HCT116 (cell line): ENCODE data around the gene BLOC1S2. TPM values are rescaled to one million over a fixed set of nuclear protein-coding genes. Genes with fewer than 3 reads are reported as not detected.

ENCODE experiments used
- ATAC-seq: fragments of 200-7000 bp; cut with Tn5 transposase; 2 replicates; pipeline ENCODE4 v1.9.1; 2020; ENCODE audit warnings: mild to moderate bottlenecking, moderate library complexity
- BruUV-seq: library from RNA; stranded (reverse); fragments of 400-500 nt; replicated peaks from 2 replicates; lab custom pipeline; 2021; lab: Mats Ljungman, UMichigan
- CTCF ChIA-PET: fragments of 300-600 bp; sonication (Branson Sonifier 250); formaldehyde crosslinking; loops from one replicate; lab custom pipeline; 2021; ENCODE audit warnings: antibody characterized with exemption; lab: Charles Lee
- POLR2A ChIA-PET: fragments of 300-600, 350-600 bp; sonication (Branson Sonifier 250); formaldehyde crosslinking; loops from one replicate; lab custom pipeline; 2021; ENCODE audit warnings: antibody characterized with exemption; lab: Charles Lee
- RAD21 ChIA-PET, 2 experiments: fragments of 300-600 bp; sonication (Branson Sonifier 250); formaldehyde crosslinking; loops; one replicate each; lab custom pipeline; 2023; ENCODE audit warnings: low total read pairs in 2 of 2; ENCODE audit not compliant: uncharacterized antibody in 2 of 2, unreplicated experiment in 2 of 2, low non-redundant PET in 1 of 2; lab: Charles Lee
- DNase-seq: peaks from one replicate; pipeline ENCODE4 v3.0.0-alpha.2; 2010; ENCODE audit warnings: low read depth, low spot score
- H2AFZ ChIP-seq: fragments of 200-600 bp; shearing (Covaris generic), sonication (generic); 2 replicates; pipeline ENCODE4 v1.6.1; 2017; ENCODE audit warnings: low read depth, mixed run types, mixed read lengths, antibody characterized with exemption, low read length; ENCODE audit not compliant: poor library complexity, severe bottlenecking
- H3K27ac ChIP-seq: 2 replicates; pipeline ENCODE4 v1.5.1; 2012; ENCODE audit warnings: low read depth, low read length
- H3K27me3 ChIP-seq: fragments of 200-600 bp; sonication (generic); 2 replicates; pipeline ENCODE4 v1.6.1; 2016; ENCODE audit warnings: mixed run types, low read length, mixed read lengths; ENCODE audit not compliant: insufficient read depth
- H3K36me3 ChIP-seq, 2 experiments: fragments of 200-500 bp in 1 of 2; fragments of 200-600 bp in 1 of 2; sonication (Bioruptor generic) in 1 of 2; sonication (generic) in 1 of 2; 2 replicates each; pipeline versions ENCODE4 v1.5.1 to v1.6.1; 2014 to 2016; ENCODE audit warnings: low read length in 2 of 2, inconsistent platforms in 1 of 2, mixed read lengths in 1 of 2, mixed run types in 1 of 2; ENCODE audit not compliant: insufficient read depth in 2 of 2, control insufficient read depth in 1 of 2
- H3K4me1 ChIP-seq, 2 experiments: fragments of 200-600 bp in 1 of 2; sonication (generic) in 1 of 2; 2 replicates each; pipeline versions ENCODE4 v1.5.1 to v1.6.1; 2012 to 2017; ENCODE audit warnings: low read length in 2 of 2, inconsistent platforms in 1 of 2, mild to moderate bottlenecking in 1 of 2, mixed read lengths in 1 of 2, mixed run types in 1 of 2, moderate library complexity in 1 of 2; ENCODE audit not compliant: insufficient read depth in 2 of 2, control insufficient read depth in 1 of 2
- H3K4me2 ChIP-seq: fragments of 200-600 bp; sonication (generic); 2 replicates; pipeline ENCODE4 v1.6.1; 2017; ENCODE audit warnings: mixed run types, low read length, mixed read lengths
- H3K4me3 ChIP-seq, 2 experiments: fragments of 200-600 bp in 1 of 2; sonication (generic) in 1 of 2; replicated peaks in 1 of 2; 2 replicates each; pipeline ENCODE4 v1.5.1; 2011 to 2016; ENCODE audit warnings: low read length in 2 of 2, control low read depth in 1 of 2, low read depth in 1 of 2, mild to moderate bottlenecking in 1 of 2, mixed read lengths in 1 of 2, mixed run types in 1 of 2
- H3K79me2 ChIP-seq: fragments of 200-600 bp; sonication (generic); 2 replicates; pipeline ENCODE4 v1.6.1; 2017; ENCODE audit warnings: mild to moderate bottlenecking, mixed run types, low read length, moderate library complexity, mixed read lengths; ENCODE audit not compliant: insufficient read depth
- H3K9ac ChIP-seq: fragments of 200-600 bp; sonication (generic); 2 replicates; pipeline ENCODE4 v1.6.1; 2016; ENCODE audit warnings: low read length, mixed read lengths
- H3K9me2 ChIP-seq: fragments of 200-600 bp; sonication (generic), shearing (Covaris generic); 2 replicates; pipeline ENCODE4 v1.6.1; 2017; ENCODE audit warnings: mixed run types, mild to moderate bottlenecking, moderate library complexity; ENCODE audit not compliant: insufficient read depth
- H3K9me3 ChIP-seq, 2 experiments: fragments of 200-500 bp in 1 of 2; fragments of 200-600 bp in 1 of 2; sonication (Bioruptor generic) in 1 of 2; sonication (generic) in 1 of 2; 2 replicates each; pipeline ENCODE4 v1.6.1; 2014 to 2017; ENCODE audit warnings: low read length in 2 of 2, mixed read lengths in 2 of 2, inconsistent platforms in 1 of 2, low read depth in 1 of 2, mild to moderate bottlenecking in 1 of 2, mixed run types in 1 of 2, moderate library complexity in 1 of 2; ENCODE audit not compliant: control insufficient read depth in 1 of 2, insufficient read depth in 1 of 2
- H4K20me1 ChIP-seq: fragments of 200-600 bp; sonication (generic), shearing (Covaris generic); 2 replicates; pipeline ENCODE4 v1.6.1; 2017; ENCODE audit warnings: mixed run types, mild to moderate bottlenecking, moderate library complexity; ENCODE audit not compliant: insufficient read depth
- ATF3 ChIP-seq: IDR thresholded peaks from 2 replicates; pipeline ENCODE4 v1.6.1; 2012
- CBX3 ChIP-seq: IDR thresholded peaks from 2 replicates; pipeline ENCODE4 v1.6.1; 2012; ENCODE audit warnings: low read depth
- CEBPB ChIP-seq: IDR thresholded peaks from 2 replicates; pipeline ENCODE4 v1.6.1; 2012; ENCODE audit warnings: low read depth
- CTCF ChIP-seq, 3 experiments: fragments of 200-600 bp in 1 of 3; sonication (generic) in 1 of 3; IDR thresholded peaks in 2 of 3; conservative IDR thresholded peaks in 1 of 3; 2 replicates each; pipeline ENCODE4 v1.5.1; 2012 to 2017; ENCODE audit warnings: low read depth in 2 of 3, low read length in 2 of 3, antibody characterized with exemption in 1 of 3, borderline replicate concordance in 1 of 3, control low read depth in 1 of 3, mild to moderate bottlenecking in 1 of 3, mixed read lengths in 1 of 3, mixed run types in 1 of 3, moderate library complexity in 1 of 3; ENCODE audit not compliant: insufficient read depth in 1 of 3
- EGR1 ChIP-seq: IDR thresholded peaks from 2 replicates; pipeline ENCODE4 v1.6.1; 2012; ENCODE audit warnings: low read depth
- ELF1 ChIP-seq: IDR thresholded peaks from 2 replicates; pipeline ENCODE4 v1.6.1; 2012; ENCODE audit warnings: low read depth, borderline replicate concordance
- EZH2 ChIP-seq: fragments of 200-600 bp; sonication (generic); IDR thresholded peaks from 2 replicates; pipeline ENCODE4 v1.6.1; 2017; ENCODE audit warnings: antibody characterized with exemption, mixed run types
- EZH2phosphoT487 ChIP-seq: fragments of 200-600 bp; IDR thresholded peaks from 2 replicates; pipeline ENCODE4 v1.6.1; 2018; ENCODE audit warnings: antibody characterized with exemption, borderline replicate concordance
- JUND ChIP-seq: IDR thresholded peaks from 2 replicates; pipeline ENCODE4 v1.6.1; 2012
- MAX ChIP-seq: IDR thresholded peaks from 2 replicates; pipeline ENCODE4 v1.6.1; 2012
- RAD21 ChIP-seq: IDR thresholded peaks from 2 replicates; pipeline ENCODE4 v1.6.1; 2012; ENCODE audit warnings: low read depth, mild to moderate bottlenecking
- REST ChIP-seq: IDR thresholded peaks from 2 replicates; pipeline ENCODE4 v1.6.1; 2012; ENCODE audit warnings: low read depth
- SIN3A ChIP-seq: IDR thresholded peaks from 2 replicates; pipeline ENCODE4 v1.6.1; 2012; ENCODE audit warnings: low read depth
- SP1 ChIP-seq: IDR thresholded peaks from 2 replicates; pipeline ENCODE4 v1.6.1; 2012; ENCODE audit warnings: low read depth
- SRF ChIP-seq: IDR thresholded peaks from 2 replicates; pipeline ENCODE4 v1.6.1; 2012; ENCODE audit warnings: low read depth
- TCF7L2 ChIP-seq: IDR thresholded peaks from 2 replicates; pipeline ENCODE4 v1.7.0; 2011; ENCODE audit warnings: borderline replicate concordance, inconsistent platforms; ENCODE audit not compliant: insufficient read depth, insufficient read length; ENCODE audit errors: extremely low read depth
- YY1 ChIP-seq: IDR thresholded peaks from 2 replicates; pipeline ENCODE4 v1.6.1; 2011; ENCODE audit warnings: low read length, low read depth, moderate library complexity, mild to moderate bottlenecking; ENCODE audit not compliant: insufficient replicate concordance; ENCODE audit errors: extremely low read depth
- ZBTB33 ChIP-seq: IDR thresholded peaks from 2 replicates; pipeline ENCODE4 v1.6.1; 2011; ENCODE audit warnings: mild to moderate bottlenecking, low read length, moderate library complexity; ENCODE audit not compliant: insufficient replicate concordance; ENCODE audit errors: extremely low read depth
- ZFX ChIP-seq: fragments of 450-650 bp; IDR thresholded peaks from 2 replicates; pipeline ENCODE4 v1.6.1; 2017
- ZNF274 ChIP-seq: fragments of 200-500 bp; sonication (Bioruptor generic); IDR thresholded peaks from 2 replicates; pipeline ENCODE4 v1.6.1; 2014; ENCODE audit warnings: mild to moderate bottlenecking, low read depth, low read length, inconsistent platforms
- intact Hi-C: fragments of 100-400 bp; cut with micrococcal nuclease; formaldehyde crosslinking; loops from 2 replicates; pipeline ENCODE4 v1.10.0; 2022
- total RNA-seq: library from RNA; stranded (reverse); gene quantifications from one replicate; pipeline ENCODE4 v1.2.1, GENCODE V29; 2021; ENCODE audit not compliant: unreplicated experiment

The BLOC1S2 gene
- total RNA-seq, 1 experiment from 2014 or later, result 54.6 TPM

GRCh38 chr10:100239851-100240250, 46.6 kb downstream of the BLOC1S2 start:
- CTCF ChIA-PET, result interaction anchor here (1.5 to 2.3 kb wide), 2 partner anchors 20 to 394 kb away, joined by 7 to 11 read pairs; no protein-coding TSS in a partner anchor
- no peak for ATAC-seq
- Histone ChIP-seq H3K27me3 (no peaks in the 10 kb centered on the region), H4K20me1 (no peaks in the 10 kb centered on the region), H3K4me2 (no peak overlapping the region), H3K9me2 (no peaks in the 10 kb centered on the region), H3K79me2 (peaks cover 5% of the 10 kb centered on the region; the same call in 1 of the 2 replicates), H2AFZ (no peak overlapping the region), H3K27ac (no peak overlapping the region), H3K36me3 (peaks cover 34 to 65% of the 10 kb centered on the region in 2 experiments), H3K9ac (no peak overlapping the region), H3K4me3 (no peak overlapping the region), H3K9me3 (no peaks in the 10 kb centered on the region), H3K4me1 (no peaks in the 10 kb centered on the region)
- no peak for DNase-seq
- intact Hi-C loops, result loop anchor here (5.0 kb wide), 1 partner anchor 393 kb away; no protein-coding TSS in a partner anchor
- TF ChIP-seq REST, result no peak
- TF ChIP-seq CTCF (IDR thresholded peaks at IDR 0.05 in 2 of 3, conservative IDR thresholded peaks at IDR 0.05 in 1 of 3; ENCODE audit: borderline replicate concordance in 1 of 3, insufficient read depth in 1 of 3, low read depth in 2 of 3, low read length in 2 of 3), result no peak
- no peak for TF ChIP-seq EZH2
- TF ChIP-seq CEBPB, result no peak
- no peak for TF ChIP-seq ZNF274
- TF ChIP-seq ELF1, result no peak
- no peak for TF ChIP-seq SRF
- TF ChIP-seq SP1, result no peak
- no peak for TF ChIP-seq YY1
- TF ChIP-seq SIN3A, result no peak
- no peak for TF ChIP-seq ZFX
- TF ChIP-seq EGR1, result no peak
- TF ChIP-seq MAX, result no peak
- TF ChIP-seq ATF3, result no peak
- TF ChIP-seq CBX3, result no peak
- TF ChIP-seq ZBTB33, result no peak
- no peak for TF ChIP-seq RAD21
- no peak for TF ChIP-seq TCF7L2
- TF ChIP-seq JUND, result no peak
- no peak for TF ChIP-seq EZH2phosphoT487
- BruUV-seq, result no TSS peak
- POLR2A ChIA-PET, result no interaction called here
- RAD21 ChIA-PET, result no interaction called here
